GM18873 (cell line): ENCODE data around the gene USP17L5.
"Not testable (repeated sequence)": the region's sequence is repeated elsewhere in the genome, so short reads cannot be mapped to it uniquely, and the experiment has no call there.

ENCODE experiments used
- ATAC-seq: cut with Tn5 transposase; IDR thresholded peaks from one replicate; pipeline ENCODE4 v1.9.1; 2021; ENCODE audit warnings: mild to moderate bottlenecking, moderate library complexity, moderate number of reproducible peaks; ENCODE audit not compliant: unreplicated experiment, low FRiP score

USP17L5 gene, protein sequence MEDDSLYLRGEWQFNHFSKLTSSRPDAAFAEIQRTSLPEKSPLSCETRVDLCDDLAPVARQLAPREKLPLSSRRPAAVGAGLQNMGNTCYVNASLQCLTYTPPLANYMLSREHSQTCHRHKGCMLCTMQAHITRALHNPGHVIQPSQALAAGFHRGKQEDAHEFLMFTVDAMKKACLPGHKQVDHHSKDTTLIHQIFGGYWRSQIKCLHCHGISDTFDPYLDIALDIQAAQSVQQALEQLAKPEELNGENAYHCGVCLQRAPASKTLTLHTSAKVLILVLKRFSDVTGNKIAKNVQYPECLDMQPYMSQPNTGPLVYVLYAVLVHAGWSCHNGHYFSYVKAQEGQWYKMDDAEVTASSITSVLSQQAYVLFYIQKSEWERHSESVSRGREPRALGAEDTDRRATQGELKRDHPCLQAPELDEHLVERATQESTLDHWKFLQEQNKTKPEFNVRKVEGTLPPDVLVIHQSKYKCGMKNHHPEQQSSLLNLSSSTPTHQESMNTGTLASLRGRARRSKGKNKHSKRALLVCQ

GRCh38 chr4:9339103-9339502 lies at the start of gene USP17L5:
Gene USP17L5 (plus strand): TSS chr4:9339403. CDS start chr4:9339403, 0 bp downstream.
- ATAC-seq, result not testable (repeated sequence)

GRCh38 chr4:9324191-9324590 lies 15.0 kb upstream of the USP17L5 start:
- not testable (repeated sequence) for ATAC-seq

GRCh38 chr4:9324865-9325264 lies 14.3 kb upstream of the USP17L5 start, which contains the start of gene USP17L24:
Gene USP17L24 (plus strand): TSS chr4:9325165. CDS start chr4:9325165, 0 bp downstream.
- not testable (repeated sequence) for ATAC-seq

DNA sequence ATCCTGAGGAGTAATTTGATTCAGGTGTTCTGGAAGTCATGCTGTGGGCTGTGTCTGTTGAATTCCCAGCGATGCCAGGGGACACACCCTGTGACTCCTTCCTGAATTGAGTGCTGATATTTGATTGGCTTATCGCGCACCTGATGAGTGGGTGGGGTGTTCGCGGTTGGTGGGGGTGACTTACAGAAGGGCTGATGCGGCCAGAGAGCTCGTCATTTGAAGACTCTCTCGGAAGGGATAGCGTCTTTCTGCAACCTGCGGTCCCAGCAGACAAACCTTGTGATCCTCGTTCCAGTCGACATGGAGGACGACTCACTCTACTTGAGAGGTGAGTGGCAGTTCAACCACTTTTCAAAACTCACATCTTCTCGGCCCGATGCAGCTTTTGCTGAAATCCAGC lies 9.6 kb upstream of the USP17L5 start, which contains the start of gene USP17L25:
TSS of gene USP17L25 (plus strand) at position 301 of the 400 bp plus-strand sequence. CDS start at position 301, 0 bp downstream.
- ATAC-seq, result not testable (repeated sequence)

DNA sequence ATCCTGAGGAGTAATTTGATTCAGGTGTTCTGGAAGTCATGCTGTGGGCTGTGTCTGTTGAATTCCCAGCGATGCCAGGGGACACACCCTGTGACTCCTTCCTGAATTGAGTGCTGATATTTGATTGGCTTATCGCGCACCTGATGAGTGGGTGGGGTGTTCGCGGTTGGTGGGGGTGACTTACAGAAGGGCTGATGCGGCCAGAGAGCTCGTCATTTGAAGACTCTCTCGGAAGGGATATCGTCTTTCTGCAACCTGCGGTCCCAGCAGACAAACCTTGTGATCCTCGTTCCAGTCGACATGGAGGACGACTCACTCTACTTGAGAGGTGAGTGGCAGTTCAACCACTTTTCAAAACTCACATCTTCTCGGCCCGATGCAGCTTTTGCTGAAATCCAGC lies 4.8 kb upstream of the USP17L5 start, which contains the start of gene USP17L26:
TSS of gene USP17L26 (plus strand) at position 301 of the 400 bp plus-strand sequence. CDS start at position 301, 0 bp downstream.
- ATAC-seq, result not testable (repeated sequence)

DNA sequence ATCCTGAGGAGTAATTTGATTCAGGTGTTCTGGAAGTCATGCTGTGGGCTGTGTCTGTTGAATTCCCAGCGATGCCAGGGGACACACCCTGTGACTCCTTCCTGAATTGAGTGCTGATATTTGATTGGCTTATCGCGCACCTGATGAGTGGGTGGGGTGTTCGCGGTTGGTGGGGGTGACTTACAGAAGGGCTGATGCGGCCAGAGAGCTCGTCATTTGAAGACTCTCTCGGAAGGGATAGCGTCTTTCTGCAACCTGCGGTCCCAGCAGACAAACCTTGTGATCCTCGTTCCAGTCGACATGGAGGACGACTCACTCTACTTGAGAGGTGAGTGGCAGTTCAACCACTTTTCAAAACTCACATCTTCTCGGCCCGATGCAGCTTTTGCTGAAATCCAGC lies 4.6 kb downstream of the USP17L5 start, which contains the start of gene USP17L27:
TSS of gene USP17L27 (plus strand) at position 301 of the 400 bp plus-strand sequence. CDS start at position 301, 0 bp downstream.
- not testable (repeated sequence) for ATAC-seq

- not testable (repeated sequence) for ATAC-seq
Measured at GRCh38 chr4:9348593-9348992, 9.4 kb downstream of the USP17L5 start, which contains the start of gene USP17L28. Gene USP17L28 (plus strand): TSS chr4:9348893. CDS start chr4:9348893, 0 bp downstream.

GRCh38 chr4:9350866-9351265 lies 11.7 kb downstream of the USP17L5 start:
- ATAC-seq, result not testable (repeated sequence)

- ATAC-seq, result not testable (repeated sequence)
Measured at GRCh38 chr4:9353338-9353737, 14.1 kb downstream of the USP17L5 start, which contains the start of gene USP17L29. Gene USP17L29 (plus strand): TSS chr4:9353638. CDS start chr4:9353638, 0 bp downstream.

- ATAC-seq, result not testable (repeated sequence)
Measured at GRCh38 chr4:9362829-9363228, 23.6 kb downstream of the USP17L5 start, which contains the start of gene USP17L30. Gene USP17L30 (plus strand): TSS chr4:9363129. CDS start chr4:9363129, 0 bp downstream.

- ATAC-seq, result not testable (repeated sequence)
Measured at GRCh38 chr4:9379881-9380280, 40.7 kb downstream of the USP17L5 start.

GRCh38 chr4:9381012-9381534 lies 41.9 kb downstream of the USP17L5 start:
- ATAC-seq, result not testable (repeated sequence)

DNA sequence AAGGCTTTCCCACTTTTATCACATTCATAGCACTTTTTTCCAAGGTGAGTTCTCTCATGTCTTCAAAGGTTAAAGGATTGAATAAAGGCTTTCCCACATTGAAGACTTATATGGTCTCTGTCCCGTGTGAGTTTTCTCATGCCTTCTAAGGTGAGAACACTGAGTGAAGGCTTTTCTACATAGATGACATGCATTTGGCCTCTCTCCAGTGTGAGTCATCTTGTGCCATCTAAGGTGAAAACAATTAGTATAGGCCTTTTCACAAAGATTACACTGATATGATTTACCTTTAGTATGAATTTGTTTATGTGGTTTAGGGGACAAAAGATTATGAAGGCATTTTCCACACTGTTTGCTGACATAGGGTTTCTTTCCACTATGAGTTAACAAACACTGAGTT lies 44.9 kb downstream of the USP17L5 start:
- ATAC-seq, result no peak

DNA sequence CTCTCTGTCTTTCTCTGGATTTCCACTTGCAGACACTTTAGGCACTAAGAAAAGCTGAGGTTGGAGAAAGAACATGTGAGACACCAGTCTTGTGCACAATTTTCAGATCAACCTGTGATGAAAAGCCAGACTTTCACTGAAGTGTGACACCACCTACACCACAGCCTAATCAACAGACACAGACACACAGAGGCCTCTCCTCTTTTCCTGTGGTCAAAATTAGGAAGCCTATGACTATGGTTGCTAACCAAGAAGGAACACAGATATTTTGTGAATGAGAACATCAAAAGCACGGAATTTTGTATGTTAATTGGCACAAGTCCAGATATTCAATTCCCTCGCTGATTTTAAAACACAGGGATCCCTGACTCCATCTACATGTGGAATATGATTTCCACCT lies 49.8 kb downstream of the USP17L5 start:
- ATAC-seq, result not testable (repeated sequence)
